Fibroblast of mammary gland (primary cell): ENCODE results near the gene DOK6.
A peak's percentile ranks its signal among the peaks of the same experiment; 100 is the strongest.
"Not testable (repeated sequence)": the region's sequence is repeated elsewhere in the genome, so short reads cannot be mapped to it uniquely, and the experiment has no call there.

Experiments
- DNase-seq: peaks from one replicate; pipeline ENCODE4 v3.0.0-alpha.2; 2010; ENCODE audit warnings: low read depth
- H3K4me3 ChIP-seq: 2 replicates; pipeline ENCODE4 v1.5.1; 2011; ENCODE audit warnings: low read depth, mild to moderate bottlenecking, low read length, moderate library complexity; ENCODE audit not compliant: control insufficient read depth
- CTCF ChIP-seq: conservative IDR thresholded peaks from 2 replicates; pipeline ENCODE4 v1.5.1; 2011; ENCODE audit warnings: low read depth, low read length, inconsistent platforms; ENCODE audit not compliant: control insufficient read depth, insufficient read depth

DOK6 gene

GRCh38 chr18:69655816-69656215 lies 255.1 kb downstream of the DOK6 start:
- DNase-seq, result no peak
- no peak for TF ChIP-seq CTCF
- no peak overlapping the region for H3K4me3 ChIP-seq

- no peak overlapping the region for H3K4me3 ChIP-seq
- TF ChIP-seq CTCF, result no peak
- peak; percentile 19 for DNase-seq
These were observed 257.4 kb downstream of the DOK6 start for GRCh38 chr18:69658103-69658502.

GRCh38 chr18:69658685-69659084 lies 258.0 kb downstream of the DOK6 start:
- DNase-seq, result no peak
- no peak for TF ChIP-seq CTCF
- no peak overlapping the region for H3K4me3 ChIP-seq

GRCh38 chr18:69659142-69659651 lies 258.5 kb downstream of the DOK6 start:
- DNase-seq, result no peak
- no peak overlapping the region for H3K4me3 ChIP-seq
- TF ChIP-seq CTCF, result no peak

- DNase-seq, H3K4me3 ChIP-seq: not testable (repeated sequence)
These were observed 261.4 kb downstream of the DOK6 start for GRCh38 chr18:69662090-69662489.

GRCh38 chr18:69664399-69664798 lies 263.7 kb downstream of the DOK6 start:
- DNase-seq, result no peak
- no peak for TF ChIP-seq CTCF
- no peak overlapping the region for H3K4me3 ChIP-seq

- no peak overlapping the region for H3K4me3 ChIP-seq
- no peak for TF ChIP-seq CTCF
- no peak for DNase-seq
These were observed 273.7 kb downstream of the DOK6 start for GRCh38 chr18:69674292-69674877.
